Progenitor cell of endocrine pancreas (in vitro differentiated cells): ENCODE results near the gene CDC42. TPM values are rescaled to one million over a fixed set of nuclear protein-coding genes. Genes with fewer than 3 reads are reported as not detected.

Experiments
- DNase-seq: peaks from one replicate; pipeline ENCODE4 v3.0.0; 2021; ENCODE audit warnings: low spot score; ENCODE audit not compliant: unreplicated experiment
- H3K27ac Mint-ChIP-seq: 2 replicates; pipeline ENCODE4 v1.8.0; 2021; ENCODE audit warnings: mild to moderate bottlenecking, moderate library complexity, mixed read lengths
- H3K27me3 Mint-ChIP-seq: 2 replicates; pipeline ENCODE4 v1.8.0; 2021; ENCODE audit warnings: mixed read lengths
- H3K36me3 Mint-ChIP-seq: 2 replicates; pipeline ENCODE4 v1.8.0; 2022; ENCODE audit warnings: mixed read lengths; ENCODE audit not compliant: insufficient read depth
- H3K4me1 Mint-ChIP-seq: 2 replicates; pipeline ENCODE4 v1.8.0; 2021; ENCODE audit warnings: low read depth, mixed read lengths
- H3K4me3 Mint-ChIP-seq: 2 replicates; pipeline ENCODE4 v1.8.0; 2021; ENCODE audit warnings: low read depth, mild to moderate bottlenecking, moderate library complexity, mixed read lengths
- H3K9me3 Mint-ChIP-seq: 2 replicates; pipeline ENCODE4 v1.8.0; 2021; ENCODE audit warnings: low read depth, mixed read lengths
- CTCF ChIP-seq: fragments of 200-600 bp; sonication (generic); IDR thresholded peaks from one replicate; pipeline ENCODE4 v1.5.0; 2021; ENCODE audit warnings: antibody characterized with exemption, mild to moderate bottlenecking; ENCODE audit not compliant: unreplicated experiment
- total RNA-seq: library from RNA; stranded (reverse); gene quantifications from 2 replicates; pipeline ENCODE4 v1.2.1, GENCODE V29; 2021

The CDC42 gene
- total RNA-seq, 1 donor from 2014 or later, result 288 TPM

GRCh38 chr1:22044690-22045420 lies 7.7 kb upstream of the CDC42 start:
- H3K4me1 Mint-ChIP-seq, result peaks cover 25% of the 10 kb centered on the region
- no peak overlapping the region for H3K4me3 Mint-ChIP-seq
- H3K9me3 Mint-ChIP-seq, result peaks cover 4% of the 10 kb centered on the region
- TF ChIP-seq CTCF, result no peak
- peak overlapping the region; percentile 12 for H3K27ac Mint-ChIP-seq
- H3K27me3 Mint-ChIP-seq, result no peaks in the 10 kb centered on the region
- peaks cover 3% of the 10 kb centered on the region for H3K36me3 Mint-ChIP-seq
- DNase-seq, result no peak

GRCh38 chr1:22045604-22046228 lies 6.8 kb upstream of the CDC42 start:
- no peak for TF ChIP-seq CTCF
- DNase-seq, result no peak
- Mint-ChIP-seq H3K27me3 (no peaks in the 10 kb centered on the region), H3K36me3 (peaks cover 4% of the 10 kb centered on the region), H3K9me3 (peaks cover 4% of the 10 kb centered on the region), H3K27ac (no peak overlapping the region), H3K4me1 (peaks cover 22% of the 10 kb centered on the region), H3K4me3 (no peak overlapping the region)

- peaks cover 10% of the 10 kb centered on the region for H3K4me1 Mint-ChIP-seq
- peaks cover 4% of the 10 kb centered on the region for H3K36me3 Mint-ChIP-seq
- H3K27me3 Mint-ChIP-seq, result no peaks in the 10 kb centered on the region
- no peak overlapping the region for H3K27ac Mint-ChIP-seq
- no peak for DNase-seq
- no peak overlapping the region for H3K4me3 Mint-ChIP-seq
- TF ChIP-seq CTCF, result no peak
- peaks cover 4% of the 10 kb centered on the region for H3K9me3 Mint-ChIP-seq
These were observed 3.9 kb upstream of the CDC42 start for GRCh38 chr1:22048351-22049192.

- Mint-ChIP-seq H3K4me1 (peaks cover 9% of the 10 kb centered on the region), H3K27ac (no peak overlapping the region), H3K4me3 (no peak overlapping the region), H3K27me3 (no peaks in the 10 kb centered on the region), H3K9me3 (peaks cover 2% of the 10 kb centered on the region), H3K36me3 (peaks cover 7% of the 10 kb centered on the region)
- no peak for DNase-seq
- TF ChIP-seq CTCF, result no peak
These were observed 2.2 kb upstream of the CDC42 start for GRCh38 chr1:22050330-22050729.

GRCh38 chr1:22051607-22052114 lies 848 bp upstream of the CDC42 start:
- Mint-ChIP-seq H3K4me3 (peak overlapping the region; percentile 82), H3K27me3 (no peaks in the 10 kb centered on the region), H3K36me3 (peaks cover 10% of the 10 kb centered on the region), H3K27ac (peak overlapping the region; percentile 96), H3K4me1 (peaks cover 17% of the 10 kb centered on the region), H3K9me3 (no peaks in the 10 kb centered on the region)
- no peak for DNase-seq
- no peak for TF ChIP-seq CTCF
